ENCODE results near the gene ITCH. TPM values are rescaled to one million over a fixed set of nuclear protein-coding genes. Genes with fewer than 3 reads are reported as not detected.

Gene ITCH
- polyA plus RNA-seq, 1 donor from 2014 or later, result 39.5 TPM

GRCh38 chr20:34389954-34390555 is 27.0 kb downstream of the ITCH start:
- Histone ChIP-seq H4K20me1 (ENCODE audit: insufficient read depth) (no peaks in the 10 kb centered on the region), H3K27ac (ENCODE audit: low read length) (no peak overlapping the region), H3K4me2 (ENCODE audit: low read length) (no peak overlapping the region), H3F3A (ENCODE audit: insufficient read depth, low read length, poor library complexity, severe bottlenecking) (no peaks in the 10 kb centered on the region), H3K4me3 (ENCODE audit: low read length) (no peak overlapping the region), H3K9me2 (ENCODE audit: insufficient read depth, low read length) (no peaks in the 10 kb centered on the region), H3K27me3 (ENCODE audit: insufficient read depth, low read depth, low read length) (no peaks in the 10 kb centered on the region), H3K9ac (ENCODE audit: low read length) (no peak overlapping the region), H2AFZ (ENCODE audit: low read depth, low read length) (no peak overlapping the region), H3K36me3 (ENCODE audit: insufficient read depth, low read length) (peaks cover 4% of the 10 kb centered on the region), H3K79me2 (replicated peaks; ENCODE audit: insufficient read depth, low read length) (peaks cover 53% of the 10 kb centered on the region), H3K9me3 (ENCODE audit: low read length) (no peaks in the 10 kb centered on the region)
- no peak for TF ChIP-seq MXI1 (conservative IDR thresholded peaks at IDR 0.05; ENCODE audit: poor library complexity, severe bottlenecking)
- TF ChIP-seq SMC3 (conservative IDR thresholded peaks at IDR 0.05; ENCODE audit: poor library complexity), result no peak
- no peak for TF ChIP-seq EP300 (conservative IDR thresholded peaks at IDR 0.05; ENCODE audit: poor library complexity, severe bottlenecking)
- TF ChIP-seq EZH2 (IDR thresholded peaks at IDR 0.05; ENCODE audit: borderline replicate concordance, insufficient read depth, low read length, poor library complexity, severe bottlenecking), result no peak
- no peak for TF ChIP-seq REST (IDR thresholded peaks at IDR 0.05; ENCODE audit: borderline replicate concordance)
- TF ChIP-seq CTCF (IDR thresholded peaks at IDR 0.05; ENCODE audit: poor library complexity, severe bottlenecking), result no peak
- no peak for TF ChIP-seq RAD21 (conservative IDR thresholded peaks at IDR 0.05)
- no peak for TF ChIP-seq TAF1 (IDR thresholded peaks at IDR 0.05; ENCODE audit: low read depth)
- no peak for TF ChIP-seq POLR2AphosphoS5 (IDR thresholded peaks at IDR 0.05)

- TF ChIP-seq SMC3 (conservative IDR thresholded peaks at IDR 0.05; ENCODE audit: poor library complexity) (no peak), RAD21 (conservative IDR thresholded peaks at IDR 0.05) (no peak), EP300 (conservative IDR thresholded peaks at IDR 0.05; ENCODE audit: poor library complexity, severe bottlenecking) (no peak)
- no peak overlapping the region for H2AFZ ChIP-seq (ENCODE audit: low read depth, low read length)
- no peaks in the 10 kb centered on the region for H4K20me1 ChIP-seq (ENCODE audit: insufficient read depth)
- no peak overlapping the region for H3K4me3 ChIP-seq (ENCODE audit: low read length)
- no peak overlapping the region for H3K9ac ChIP-seq (ENCODE audit: low read length)
- H3K27ac ChIP-seq (ENCODE audit: low read length), result no peak overlapping the region
- H3K27me3 ChIP-seq (ENCODE audit: insufficient read depth, low read depth, low read length), result no peaks in the 10 kb centered on the region
- H3K9me3 ChIP-seq (ENCODE audit: low read length), result no peaks in the 10 kb centered on the region
- peaks cover 4% of the 10 kb centered on the region for H3K36me3 ChIP-seq (ENCODE audit: insufficient read depth, low read length)
- H3K9me2 ChIP-seq (ENCODE audit: insufficient read depth, low read length), result no peaks in the 10 kb centered on the region
- no peaks in the 10 kb centered on the region for H3F3A ChIP-seq (ENCODE audit: insufficient read depth, low read length, poor library complexity, severe bottlenecking)
- peaks cover 31% of the 10 kb centered on the region for H3K79me2 ChIP-seq (replicated peaks; ENCODE audit: insufficient read depth, low read length)
- H3K4me2 ChIP-seq (ENCODE audit: low read length), result no peak overlapping the region
Observed at GRCh38 chr20:34396408-34396807, 33.3 kb downstream of the ITCH start.

Measured in neural cell (in vitro differentiated cells).